BJ (cell line): ENCODE data around the gene PLEKHA7. TPM values are rescaled to one million over a fixed set of nuclear protein-coding genes. Genes with fewer than 3 reads are reported as not detected.
"Not testable (repeated sequence)": the region's sequence is repeated elsewhere in the genome, so short reads cannot be mapped to it uniquely, and the experiment has no call there.

Experiments
- CTCF ChIA-PET: fragments of 350-600 bp; formaldehyde crosslinking; extraction: SDS; loops from one replicate; lab custom pipeline; 2021; ENCODE audit warnings: antibody characterized with exemption, inconsistent platforms; lab: Yijun Ruan, JAX
- POLR2A ChIA-PET: fragments of 300-600 bp; sonication (Branson Sonifier 250); formaldehyde crosslinking; extraction: SDS; loops from one replicate; lab custom pipeline; 2021; ENCODE audit warnings: antibody characterized with exemption; lab: Charles Lee
- DNase-seq: peaks from one replicate; pipeline ENCODE4 v3.0.0-alpha.2; 2011; ENCODE audit warnings: low read depth
- H3K27me3 ChIP-seq: 2 replicates; pipeline ENCODE4 v1.6.0; 2011; ENCODE audit warnings: low read length; ENCODE audit not compliant: control insufficient read depth, insufficient read depth
- H3K36me3 ChIP-seq: 2 replicates; pipeline ENCODE4 v1.5.1; 2011; ENCODE audit warnings: low read length; ENCODE audit not compliant: control insufficient read depth, insufficient read depth
- H3K4me3 ChIP-seq: 2 replicates; pipeline ENCODE4 v1.5.1; 2011; ENCODE audit warnings: low read depth, mild to moderate bottlenecking, control low read depth, low read length
- CTCF ChIP-seq: IDR thresholded peaks from 2 replicates; pipeline ENCODE4 v1.5.1; 2011; ENCODE audit warnings: low read depth, mild to moderate bottlenecking, control low read depth, inconsistent platforms, low read length, moderate library complexity; ENCODE audit not compliant: insufficient read depth
- polyA plus RNA-seq: library from polyadenylated mRNA; depleted of rRNA; stranded (reverse); fragments of >200 nt; gene quantifications from 2 replicates; pipeline ENCODE4 v1.2.3, GENCODE V29; 2011

The PLEKHA7 gene
- polyA plus RNA-seq, 1 experiment = 0.04 TPM

GRCh38 chr11:17004486-17005148 lies 9.6 kb downstream of the PLEKHA7 start:
- no peak for TF ChIP-seq CTCF
- Histone ChIP-seq H3K36me3 (no peaks in the 10 kb centered on the region), H3K27me3 (peaks cover 1% of the 10 kb centered on the region; the same call in 1 of the 2 replicates), H3K4me3 (no peak overlapping the region)
- CTCF ChIA-PET = no interaction called here
- no peak for DNase-seq
- POLR2A ChIA-PET = no interaction called here

- POLR2A ChIA-PET = no interaction called here
- Histone ChIP-seq H3K36me3 (no peaks in the 10 kb centered on the region), H3K4me3 (no peak overlapping the region), H3K27me3 (no peaks in the 10 kb centered on the region)
- DNase-seq = no peak
- CTCF ChIA-PET = no interaction called here
- no peak for TF ChIP-seq CTCF
Measured at GRCh38 chr11:17003426-17003825, 10.8 kb downstream of the PLEKHA7 start.

GRCh38 chr11:17002543-17002942 lies 11.7 kb downstream of the PLEKHA7 start:
- no peak for TF ChIP-seq CTCF
- DNase-seq = no peak
- Histone ChIP-seq H3K27me3 (no peaks in the 10 kb centered on the region), H3K4me3 (no peak overlapping the region), H3K36me3 (no peaks in the 10 kb centered on the region)
- ChIA-PET POLR2A (no interaction called here), CTCF (no interaction called here)

- H3K27me3 ChIP-seq = no peaks in the 10 kb centered on the region
- no peak for DNase-seq
- ChIA-PET POLR2A (no interaction called here), CTCF (no interaction called here)
- no peaks in the 10 kb centered on the region for H3K36me3 ChIP-seq
- no peak for TF ChIP-seq CTCF
- H3K4me3 ChIP-seq = no peak overlapping the region
Measured at GRCh38 chr11:17001806-17002205, 12.4 kb downstream of the PLEKHA7 start.

- TF ChIP-seq CTCF = no peak
- Histone ChIP-seq H3K27me3 (no peaks in the 10 kb centered on the region), H3K36me3 (no peaks in the 10 kb centered on the region), H3K4me3 (no peak overlapping the region)
- ChIA-PET POLR2A (no interaction called here), CTCF (no interaction called here)
- no peak for DNase-seq
Measured at GRCh38 chr11:17000987-17001386, 13.2 kb downstream of the PLEKHA7 start.

- H3K4me3 ChIP-seq, H3K27me3 ChIP-seq, CTCF ChIA-PET, H3K36me3 ChIP-seq, DNase-seq, POLR2A ChIA-PET: not testable (repeated sequence)
Measured at GRCh38 chr11:17000253-17000652, 14.0 kb downstream of the PLEKHA7 start.
